ENCODE data around the gene ATG2B.

GRCh38 chr14:96246539-96246847 lies 116.6 kb downstream of the ATG2B start:
- TF ChIP-seq, protein P1, sequence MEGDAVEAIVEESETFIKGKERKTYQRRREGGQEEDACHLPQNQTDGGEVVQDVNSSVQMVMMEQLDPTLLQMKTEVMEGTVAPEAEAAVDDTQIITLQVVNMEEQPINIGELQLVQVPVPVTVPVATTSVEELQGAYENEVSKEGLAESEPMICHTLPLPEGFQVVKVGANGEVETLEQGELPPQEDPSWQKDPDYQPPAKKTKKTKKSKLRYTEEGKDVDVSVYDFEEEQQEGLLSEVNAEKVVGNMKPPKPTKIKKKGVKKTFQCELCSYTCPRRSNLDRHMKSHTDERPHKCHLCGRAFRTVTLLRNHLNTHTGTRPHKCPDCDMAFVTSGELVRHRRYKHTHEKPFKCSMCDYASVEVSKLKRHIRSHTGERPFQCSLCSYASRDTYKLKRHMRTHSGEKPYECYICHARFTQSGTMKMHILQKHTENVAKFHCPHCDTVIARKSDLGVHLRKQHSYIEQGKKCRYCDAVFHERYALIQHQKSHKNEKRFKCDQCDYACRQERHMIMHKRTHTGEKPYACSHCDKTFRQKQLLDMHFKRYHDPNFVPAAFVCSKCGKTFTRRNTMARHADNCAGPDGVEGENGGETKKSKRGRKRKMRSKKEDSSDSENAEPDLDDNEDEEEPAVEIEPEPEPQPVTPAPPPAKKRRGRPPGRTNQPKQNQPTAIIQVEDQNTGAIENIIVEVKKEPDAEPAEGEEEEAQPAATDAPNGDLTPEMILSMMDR (conservative IDR thresholded peaks at IDR 0.05; ENCODE audit: low read length): no peak
- no peak for TF ChIP-seq EZH2phosphoT487 (IDR thresholded peaks at IDR 0.05; ENCODE audit: borderline replicate concordance, low read depth, low read length)

Measured in OCI-LY7 (cell line).